HG03565 (cell line): ENCODE measurements around the gene C4BPA.

Source experiments
- ATAC-seq: cut with Tn5 transposase; IDR thresholded peaks from one replicate; pipeline ENCODE4 v1.9.1; 2021; ENCODE audit warnings: mild to moderate bottlenecking, moderate library complexity; ENCODE audit not compliant: unreplicated experiment

The C4BPA gene

GRCh38 chr1:207179036-207179435 lies 75.0 kb downstream of the C4BPA start:
- ATAC-seq, result no peak

GRCh38 chr1:207181847-207182246 lies 77.8 kb downstream of the C4BPA start:
- no peak for ATAC-seq

DNA sequence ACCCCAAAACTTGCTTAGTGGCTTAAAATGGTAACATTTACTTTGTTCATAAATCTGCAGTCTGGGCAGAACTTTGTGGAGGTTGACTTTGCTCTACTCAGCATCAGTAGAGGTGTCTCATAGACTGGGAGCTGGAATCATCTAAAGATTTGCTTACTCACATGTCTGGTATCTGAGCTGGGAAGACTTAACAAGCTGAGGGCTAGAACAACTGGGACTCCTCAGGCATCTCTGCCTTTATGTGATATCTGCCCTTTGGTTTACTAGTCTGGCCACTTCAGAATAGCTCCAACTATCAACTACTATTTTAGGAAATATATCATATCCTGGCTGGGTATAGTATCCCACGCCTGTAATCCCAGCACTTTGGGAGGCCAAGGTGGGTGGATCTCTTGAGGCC lies 82.5 kb downstream of the C4BPA start:
- no peak for ATAC-seq

GRCh38 chr1:207188901-207189300 lies 84.9 kb downstream of the C4BPA start:
- no peak for ATAC-seq

DNA sequence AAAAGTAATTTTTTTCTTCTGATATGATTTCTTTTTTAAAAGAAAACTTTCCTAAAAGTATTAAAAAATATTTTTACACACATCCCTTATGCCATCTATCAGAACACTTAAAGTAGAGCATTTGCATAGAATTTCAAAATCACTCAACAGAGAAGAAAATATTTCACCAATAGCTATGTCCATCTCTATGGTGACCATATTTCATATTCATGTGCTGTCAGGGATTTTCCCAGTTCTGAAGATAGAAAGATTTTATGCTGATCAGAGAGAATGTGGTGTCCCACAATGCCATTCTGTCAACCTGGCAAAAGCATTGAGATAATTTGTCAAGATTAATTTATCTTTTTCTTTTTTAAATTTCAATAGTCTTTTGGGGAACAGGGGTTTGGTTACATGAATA lies 87.0 kb downstream of the C4BPA start:
- ATAC-seq, result no peak

- ATAC-seq, result no peak
These were observed 87.7 kb downstream of the C4BPA start for GRCh38 chr1:207191776-207192175.

- ATAC-seq, result no peak
These were observed 90.2 kb downstream of the C4BPA start for GRCh38 chr1:207194197-207194596.
